ENCODE measurements around the gene CTNNA3.

Gene CTNNA3

GRCh38 chr10:65894379-65894778, 1801.6 kb downstream of the CTNNA3 start:
- H3K4me3 ChIP-seq (ENCODE audit: low read depth, low read length), result no peak overlapping the region
- TF ChIP-seq CTCF (IDR thresholded peaks at IDR 0.05; ENCODE audit: low read depth, low read length), result no peak

- H3K4me3 ChIP-seq (ENCODE audit: low read depth, low read length), result no peak overlapping the region
- no peak for TF ChIP-seq CTCF (IDR thresholded peaks at IDR 0.05; ENCODE audit: low read depth, low read length)
These were observed 1802.3 kb downstream of the CTNNA3 start for GRCh38 chr10:65893676-65894075.

GRCh38 chr10:65892284-65892683, 1803.7 kb downstream of the CTNNA3 start:
- no peak for TF ChIP-seq CTCF (IDR thresholded peaks at IDR 0.05; ENCODE audit: low read depth, low read length)

GRCh38 chr10:65891073-65891981, 1804.7 kb downstream of the CTNNA3 start:
- no peak for TF ChIP-seq CTCF (IDR thresholded peaks at IDR 0.05; ENCODE audit: low read depth, low read length)
- H3K4me3 ChIP-seq (ENCODE audit: low read depth, low read length), result no peak overlapping the region

More at GRCh38 chr10:65892284-65892683, 1803.7 kb downstream of the CTNNA3 start:
- H3K4me3 ChIP-seq (ENCODE audit: low read depth, low read length), result no peak overlapping the region

GRCh38 chr10:65864529-65864928, 1831.5 kb downstream of the CTNNA3 start:
- TF ChIP-seq CTCF (IDR thresholded peaks at IDR 0.05; ENCODE audit: low read depth, low read length), result no peak
- no peak overlapping the region for H3K4me3 ChIP-seq (ENCODE audit: low read depth, low read length)

- no peak for TF ChIP-seq CTCF (IDR thresholded peaks at IDR 0.05; ENCODE audit: low read depth, low read length)
- no peak overlapping the region for H3K4me3 ChIP-seq (ENCODE audit: low read depth, low read length)
These were observed 1832.0 kb downstream of the CTNNA3 start for GRCh38 chr10:65864036-65864435.
